GM12878 (cell line): ENCODE data around the gene THOC5. TPM values are rescaled to one million over a fixed set of nuclear protein-coding genes. Genes with fewer than 3 reads are reported as not detected.
"Not testable (repeated sequence)": the region's sequence is repeated elsewhere in the genome, so short reads cannot be mapped to it uniquely, and the experiment has no call there.

Experiments
- ATAC-seq: fragments of 200-7000 bp; cut with Tn5 transposase; 3 replicates; pipeline ENCODE4 v1.9.1; 2020; ENCODE audit warnings: mild to moderate bottlenecking, moderate library complexity
- BruUV-seq: library from RNA; stranded (reverse); fragments of 400-500 nt; replicated peaks from 2 replicates; lab custom pipeline; 2021; lab: Mats Ljungman, UMichigan
- CTCF ChIA-PET: fragments of 300-600 bp; sonication (Branson Sonifier 250); formaldehyde crosslinking; extraction: SDS; loops from one replicate; lab custom pipeline; 2021; ENCODE audit warnings: inconsistent platforms; lab: Yijun Ruan, JAX
- POLR2A ChIA-PET: fragments of 350-600 bp; formaldehyde crosslinking; extraction: SDS; loops from one replicate; lab custom pipeline; 2021; ENCODE audit warnings: inconsistent platforms; lab: Charles Lee
- RAD21 ChIA-PET: fragments of 300-600 bp; sonication (Branson Sonifier 250); formaldehyde crosslinking; loops from one replicate; lab custom pipeline; 2023; ENCODE audit warnings: antibody characterized with exemption; ENCODE audit not compliant: unreplicated experiment; lab: Charles Lee
- SMC1A ChIA-PET: fragments of 300-600 bp; sonication (Branson Sonifier 250); formaldehyde crosslinking; loops from one replicate; lab custom pipeline; 2023; ENCODE audit not compliant: unreplicated experiment, uncharacterized antibody; lab: Charles Lee
- DNase-seq: peaks from one replicate; pipeline ENCODE4 v3.0.0-alpha.2; 2011; ENCODE audit warnings: low read depth, low spot score
- FAIRE-seq: peaks from 3 replicates; lab custom pipeline; 2011; peaks lifted over from hg19 to GRCh38; lab: Jason Lieb, UNC
- H2AFZ ChIP-seq: 2 replicates; pipeline ENCODE4 v1.6.0; 2011; ENCODE audit warnings: low read depth, low read length, control low read depth; ENCODE audit not compliant: control insufficient read depth
- H3K27ac ChIP-seq: 2 replicates; pipeline ENCODE4 v1.5.1; 2011; ENCODE audit warnings: control low read depth; ENCODE audit not compliant: control insufficient read depth, insufficient read depth
- H3K27me3 ChIP-seq, 2 experiments: replicated peaks in 1 of 2; 2 replicates each; pipeline versions ENCODE4 v1.6.0 to v1.6.1; 2011; ENCODE audit warnings: low read length in 1 of 2; ENCODE audit not compliant: control insufficient read depth in 2 of 2, insufficient read depth in 2 of 2
- H3K36me3 ChIP-seq, 2 experiments: 2 replicates each; pipeline ENCODE4 v1.5.1; 2011; ENCODE audit warnings: low read length in 1 of 2; ENCODE audit not compliant: control insufficient read depth in 2 of 2, insufficient read depth in 2 of 2
- H3K4me1 ChIP-seq: 2 replicates; pipeline ENCODE4 v1.6.1; 2011; ENCODE audit warnings: mild to moderate bottlenecking, low read length, moderate library complexity, mixed read lengths; ENCODE audit not compliant: control insufficient read depth, insufficient read depth
- H3K4me2 ChIP-seq: 2 replicates; pipeline ENCODE4 v1.6.0; 2011; ENCODE audit warnings: control low read depth; ENCODE audit not compliant: control insufficient read depth, insufficient read depth
- H3K4me3 ChIP-seq: fragments of 200-600 bp; sonication (generic); 2 replicates; pipeline ENCODE4 v1.5.1; 2016
- H3K79me2 ChIP-seq: 2 replicates; pipeline ENCODE4 v1.6.0; 2011; ENCODE audit warnings: low read length; ENCODE audit not compliant: control insufficient read depth, insufficient read depth
- H3K9ac ChIP-seq: 2 replicates; pipeline ENCODE4 v1.8.0; 2011; ENCODE audit warnings: low read length, control low read depth, mixed read lengths; ENCODE audit not compliant: control insufficient read depth, insufficient read depth
- H3K9me3 ChIP-seq: replicated peaks from 3 replicates; pipeline ENCODE4 v1.5.1; 2011; ENCODE audit warnings: mild to moderate bottlenecking, low read length; ENCODE audit not compliant: control insufficient read depth, insufficient read depth
- H4K20me1 ChIP-seq: 2 replicates; pipeline ENCODE4 v1.6.0; 2011; ENCODE audit not compliant: control insufficient read depth, insufficient read depth
- BCL11A ChIP-seq: IDR thresholded peaks from 2 replicates; pipeline ENCODE4 v1.6.1; 2011; ENCODE audit warnings: low read depth, low read length
- EED ChIP-seq: sonication (generic); IDR thresholded peaks from 2 replicates; pipeline ENCODE4 v1.6.1; 2016; ENCODE audit warnings: antibody characterized with exemption, low read depth
- FOXM1 ChIP-seq: IDR thresholded peaks from 2 replicates; pipeline ENCODE4 v1.6.1; 2012; ENCODE audit warnings: low read depth, mild to moderate bottlenecking, inconsistent platforms, low read length, moderate library complexity
- MYC ChIP-seq: IDR thresholded peaks from 2 replicates; pipeline ENCODE4 v1.6.1; 2011; ENCODE audit warnings: mild to moderate bottlenecking, low read length, moderate library complexity, inconsistent platforms; ENCODE audit not compliant: insufficient read depth, insufficient replicate concordance, insufficient read length, severe bottlenecking
- POLR2AphosphoS2 ChIP-seq: IDR thresholded peaks from 2 replicates; pipeline ENCODE4 v1.6.1; 2011; ENCODE audit warnings: low read depth, mild to moderate bottlenecking, low read length, improper control_type of control experiment, moderate library complexity
- SMC3 ChIP-seq: IDR thresholded peaks from 2 replicates; pipeline ENCODE4 v1.6.1; 2011; ENCODE audit warnings: low read length, improper control_type of control experiment, borderline replicate concordance
- WRNIP1 ChIP-seq: IDR thresholded peaks from 2 replicates; pipeline ENCODE4 v1.6.1; 2011; ENCODE audit warnings: low read depth, low read length, improper control_type of control experiment, borderline replicate concordance
- ZNF622 ChIP-seq: fragments of 450-650 bp; IDR thresholded peaks from 2 replicates; pipeline ENCODE4 v1.6.1; 2017; ENCODE audit warnings: mild to moderate bottlenecking, inconsistent platforms
- WGBS: methylation state at CpG from one replicate; pipeline ENCODE4 v1.1.6; 2016; ENCODE audit warnings: low lambda C conversion rate; ENCODE audit not compliant: insufficient replicate concordance, insufficient coverage; ENCODE audit errors: missing lambda C conversion rate; 5-methylcytosine and 5-hydroxymethylcytosine counted together
- in situ Hi-C: fragments of 300-500 bp; cut with MboI; formaldehyde crosslinking; loops from 9 replicates; pipeline ENCODE4 v1.14.3; 2018; ENCODE audit warnings: mixed read lengths
- intact Hi-C: fragments of 100-400 bp; cut with micrococcal nuclease; formaldehyde crosslinking; loops from one replicate; pipeline ENCODE4 v1.14.2; 2022; ENCODE audit not compliant: unreplicated experiment
- polyA plus RNA-seq, 11 experiments: library from polyadenylated mRNA; depleted of rRNA in 4 of 11; unstranded in 6 of 11; stranded (reverse) in 5 of 11; fragments of >200 nt; fragmentation: Nextera tagmentation in 4 of 11; fragmentation: Illumina TruSeq in 1 of 11; extraction: Ambion mirVana in 4 of 11; extraction: Trizol in 1 of 11; gene quantifications; 1 replicate in 1 of 11; 2 replicates in 10 of 11; pipeline versions ENCODE4 v1.2.1 to v1.2.3, GENCODE V29; 2011 to 2016; ENCODE audit warnings: inconsistent platforms in 2 of 11, missing spikeins in 2 of 11, low read depth in 1 of 11
- total RNA-seq, 4 experiments: library from RNA; depleted of rRNA in 3 of 4; stranded (reverse); fragments of >200 nt in 3 of 4; fragmentation: Illumina TruSeq in 1 of 4; extraction: Trizol in 1 of 4; gene quantifications; 2 replicates each; pipeline versions ENCODE4 v1.2.1 to v1.2.3, GENCODE V29; 2013 to 2021
- TF ChIP-seq, protein P1 (sequence below): fragments of 450-650 bp; IDR thresholded peaks from 2 replicates; pipeline ENCODE4 v1.6.1; 2017; ENCODE audit warnings: mild to moderate bottlenecking, moderate library complexity
- TF ChIP-seq, protein P2 (sequence below): fragments of 450-650 bp; IDR thresholded peaks from 2 replicates; pipeline ENCODE4 v1.6.1; 2017; ENCODE audit warnings: mild to moderate bottlenecking, low read depth, inconsistent platforms; ENCODE audit not compliant: poor library complexity, severe bottlenecking

Gene THOC5
- total and polyA plus RNA-seq, 10 of the 15 experiments (the other 5 are each of a cell fraction or from before 2014, with no cell fraction given): 20.9 to 44.9 (median 31.4) TPM

DNA sequence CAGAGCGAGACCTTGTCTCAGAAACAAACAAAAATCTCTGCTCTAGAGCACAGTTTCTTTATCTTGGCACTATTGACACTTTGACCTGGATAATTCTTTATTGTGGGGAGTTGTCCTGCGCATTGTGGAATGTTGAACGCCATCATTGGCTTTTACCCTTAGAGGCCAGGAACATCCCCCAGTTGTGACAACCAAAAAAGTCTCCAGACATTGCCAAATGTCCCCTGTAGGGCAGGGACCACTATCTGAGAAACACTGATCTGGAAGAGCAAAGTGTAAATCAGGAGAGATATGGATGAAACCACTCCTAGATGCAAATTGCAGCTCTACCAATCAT is 45.1 kb upstream of the THOC5 start (continued):
- TF ChIP-seq, protein P1, sequence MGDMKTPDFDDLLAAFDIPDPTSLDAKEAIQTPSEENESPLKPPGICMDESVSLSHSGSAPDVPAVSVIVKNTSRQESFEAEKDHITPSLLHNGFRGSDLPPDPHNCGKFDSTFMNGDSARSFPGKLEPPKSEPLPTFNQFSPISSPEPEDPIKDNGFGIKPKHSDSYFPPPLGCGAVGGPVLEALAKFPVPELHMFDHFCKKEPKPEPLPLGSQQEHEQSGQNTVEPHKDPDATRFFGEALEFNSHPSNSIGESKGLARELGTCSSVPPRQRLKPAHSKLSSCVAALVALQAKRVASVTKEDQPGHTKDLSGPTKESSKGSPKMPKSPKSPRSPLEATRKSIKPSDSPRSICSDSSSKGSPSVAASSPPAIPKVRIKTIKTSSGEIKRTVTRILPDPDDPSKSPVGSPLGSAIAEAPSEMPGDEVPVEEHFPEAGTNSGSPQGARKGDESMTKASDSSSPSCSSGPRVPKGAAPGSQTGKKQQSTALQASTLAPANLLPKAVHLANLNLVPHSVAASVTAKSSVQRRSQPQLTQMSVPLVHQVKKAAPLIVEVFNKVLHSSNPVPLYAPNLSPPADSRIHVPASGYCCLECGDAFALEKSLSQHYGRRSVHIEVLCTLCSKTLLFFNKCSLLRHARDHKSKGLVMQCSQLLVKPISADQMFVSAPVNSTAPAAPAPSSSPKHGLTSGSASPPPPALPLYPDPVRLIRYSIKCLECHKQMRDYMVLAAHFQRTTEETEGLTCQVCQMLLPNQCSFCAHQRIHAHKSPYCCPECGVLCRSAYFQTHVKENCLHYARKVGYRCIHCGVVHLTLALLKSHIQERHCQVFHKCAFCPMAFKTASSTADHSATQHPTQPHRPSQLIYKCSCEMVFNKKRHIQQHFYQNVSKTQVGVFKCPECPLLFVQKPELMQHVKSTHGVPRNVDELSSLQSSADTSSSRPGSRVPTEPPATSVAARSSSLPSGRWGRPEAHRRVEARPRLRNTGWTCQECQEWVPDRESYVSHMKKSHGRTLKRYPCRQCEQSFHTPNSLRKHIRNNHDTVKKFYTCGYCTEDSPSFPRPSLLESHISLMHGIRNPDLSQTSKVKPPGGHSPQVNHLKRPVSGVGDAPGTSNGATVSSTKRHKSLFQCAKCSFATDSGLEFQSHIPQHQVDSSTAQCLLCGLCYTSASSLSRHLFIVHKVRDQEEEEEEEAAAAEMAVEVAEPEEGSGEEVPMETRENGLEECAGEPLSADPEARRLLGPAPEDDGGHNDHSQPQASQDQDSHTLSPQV: no peak
- TF ChIP-seq EED (no peak), FOXM1 (no peak), POLR2AphosphoS2 (no peak), WRNIP1 (no peak), MYC (no peak), ZNF622 (no peak), SMC3 (no peak), BCL11A (no peak)
- TF ChIP-seq, protein P2, sequence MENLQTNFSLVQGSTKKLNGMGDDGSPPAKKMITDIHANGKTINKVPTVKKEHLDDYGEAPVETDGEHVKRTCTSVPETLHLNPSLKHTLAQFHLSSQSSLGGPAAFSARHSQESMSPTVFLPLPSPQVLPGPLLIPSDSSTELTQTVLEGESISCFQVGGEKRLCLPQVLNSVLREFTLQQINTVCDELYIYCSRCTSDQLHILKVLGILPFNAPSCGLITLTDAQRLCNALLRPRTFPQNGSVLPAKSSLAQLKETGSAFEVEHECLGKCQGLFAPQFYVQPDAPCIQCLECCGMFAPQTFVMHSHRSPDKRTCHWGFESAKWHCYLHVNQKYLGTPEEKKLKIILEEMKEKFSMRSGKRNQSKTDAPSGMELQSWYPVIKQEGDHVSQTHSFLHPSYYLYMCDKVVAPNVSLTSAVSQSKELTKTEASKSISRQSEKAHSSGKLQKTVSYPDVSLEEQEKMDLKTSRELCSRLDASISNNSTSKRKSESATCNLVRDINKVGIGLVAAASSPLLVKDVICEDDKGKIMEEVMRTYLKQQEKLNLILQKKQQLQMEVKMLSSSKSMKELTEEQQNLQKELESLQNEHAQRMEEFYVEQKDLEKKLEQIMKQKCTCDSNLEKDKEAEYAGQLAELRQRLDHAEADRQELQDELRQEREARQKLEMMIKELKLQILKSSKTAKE: no peak

DNA sequence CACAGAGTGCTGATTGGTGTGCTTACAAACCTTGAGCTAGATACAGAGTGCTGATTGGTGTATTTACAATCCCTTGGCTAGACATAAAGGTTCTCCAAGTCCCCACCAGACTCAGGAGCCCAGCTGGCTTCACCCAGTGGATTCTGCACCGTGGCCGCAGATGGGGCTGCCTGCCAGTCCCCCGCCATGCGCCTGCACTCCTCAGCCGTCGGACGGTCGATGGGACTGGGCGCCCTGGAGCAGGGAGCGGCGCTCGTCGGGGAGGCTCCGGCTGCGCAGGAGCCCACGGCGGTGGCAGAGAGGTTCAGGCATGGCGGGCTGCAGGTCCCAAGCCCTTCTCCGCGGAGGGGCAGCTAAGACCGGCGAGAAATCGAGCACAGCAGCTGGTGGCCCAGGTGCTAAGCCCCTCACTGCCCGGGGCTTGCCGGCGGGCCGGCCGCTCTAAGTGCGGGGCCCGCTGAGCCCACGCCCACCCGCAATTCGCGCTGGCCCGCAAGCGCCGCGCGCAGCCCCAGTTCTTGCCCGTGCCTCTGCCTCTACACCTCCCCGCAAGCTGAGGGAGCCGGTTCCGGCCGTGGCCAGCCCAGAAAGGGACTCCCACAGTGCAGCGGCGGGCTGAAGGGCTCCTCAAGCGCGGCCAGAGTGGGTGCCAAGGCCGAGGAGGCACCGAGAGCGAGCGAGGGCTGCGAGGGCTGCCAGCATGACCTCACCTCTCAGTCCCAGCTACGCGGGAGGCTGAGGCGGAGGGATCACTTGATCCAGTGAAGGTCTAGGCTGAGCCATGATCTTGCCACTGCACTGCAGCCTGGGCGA is 44.5 kb upstream of the THOC5 start:
- DNase-seq, BruUV-seq: not testable (repeated sequence)

More for the DNA sequence above, 44.5 kb upstream of the THOC5 start:
- SMC1A ChIA-PET: interaction anchor here (1.0 kb wide), 1 partner anchor 10 kb away, joined by 3 read pairs; no protein-coding TSS in a partner anchor
- intact Hi-C loops, H4K20me1 ChIP-seq, H3K9ac ChIP-seq, H3K4me3 ChIP-seq, H2AFZ ChIP-seq, H3K4me2 ChIP-seq, FAIRE-seq, H3K27ac ChIP-seq, ATAC-seq, H3K79me2 ChIP-seq, POLR2A ChIA-PET, H3K4me1 ChIP-seq, H3K9me3 ChIP-seq, H3K36me3 ChIP-seq, H3K27me3 ChIP-seq, in situ Hi-C loops: not testable (repeated sequence)
- WGBS: 90% methylated on average over 54 of the region's 57 CpGs
- CTCF ChIA-PET: interaction anchor here (1.1 to 2.0 kb wide), 5 partner anchors 7 to 28 kb away, joined by 3 to 10 read pairs (median 4); no protein-coding TSS in a partner anchor
- RAD21 ChIA-PET: interaction anchor here (0.6 to 0.7 kb wide), 2 partner anchors 206 to 210 kb away, joined by 3 to 4 read pairs; partner anchors contain the start of gene AP1B1
